GM21723 (cell line): ENCODE measurements around the gene HIRA.

Experiments
- ATAC-seq: cut with Tn5 transposase; IDR thresholded peaks from one replicate; pipeline ENCODE4 v1.9.1; 2021; ENCODE audit warnings: mild to moderate bottlenecking, moderate library complexity; ENCODE audit not compliant: unreplicated experiment

The HIRA gene

GRCh38 chr22:19431649-19432132, at the start of gene HIRA:
Gene HIRA (minus strand): TSS chr22:19431733. CDS start chr22:19431476, 257 bp downstream.
- peak; percentile 49 for ATAC-seq

GRCh38 chr22:19480789-19481188, 49.3 kb upstream of the HIRA start:
- no peak for ATAC-seq

GRCh38 chr22:19480173-19480568, 48.6 kb upstream of the HIRA start:
- peak; percentile 5 for ATAC-seq

- ATAC-seq: peak; percentile 83
These were observed 48.0 kb upstream of the HIRA start, which contains the start of gene CDC45 for GRCh38 chr22:19479355-19480172. Gene CDC45 (plus strand): TSS chr22:19479920. CDS start chr22:19479969, 49 bp downstream.

GRCh38 chr22:19478901-19479354, 47.4 kb upstream of the HIRA start, which contains the start of gene UFD1:
Gene UFD1 (minus strand): TSS chr22:19479193. CDS start chr22:19479085, 108 bp downstream.
- peak; percentile 52 for ATAC-seq

- ATAC-seq: no peak
These were observed 46.7 kb upstream of the HIRA start for GRCh38 chr22:19478045-19478900.

GRCh38 chr22:19477321-19478044, 46.0 kb upstream of the HIRA start:
- ATAC-seq: no peak

GRCh38 chr22:19476023-19476422, 44.5 kb upstream of the HIRA start:
- no peak for ATAC-seq

GRCh38 chr22:19473578-19473977, 42.0 kb upstream of the HIRA start:
- no peak for ATAC-seq

GRCh38 chr22:19472233-19472632, 40.7 kb upstream of the HIRA start:
- no peak for ATAC-seq

GRCh38 chr22:19471572-19471971, 40.0 kb upstream of the HIRA start:
- ATAC-seq: no peak

- no peak for ATAC-seq
These were observed 38.5 kb upstream of the HIRA start for GRCh38 chr22:19470010-19470409.

GRCh38 chr22:19469421-19469820, 37.9 kb upstream of the HIRA start:
- no peak for ATAC-seq

- no peak for ATAC-seq
These were observed 36.4 kb upstream of the HIRA start for GRCh38 chr22:19467912-19468311.

GRCh38 chr22:19466848-19467752, 35.6 kb upstream of the HIRA start:
- no peak for ATAC-seq

GRCh38 chr22:19466126-19466716, 34.7 kb upstream of the HIRA start:
- ATAC-seq: no peak

- no peak for ATAC-seq
These were observed 33.4 kb upstream of the HIRA start for GRCh38 chr22:19464975-19465374.

GRCh38 chr22:19464546-19464945, 33.0 kb upstream of the HIRA start:
- no peak for ATAC-seq
